ENCODE results near the gene DHRS4. TPM values are rescaled to one million over a fixed set of nuclear protein-coding genes. Genes with fewer than 3 reads are reported as not detected.
"Not testable (repeated sequence)": the region's sequence is repeated elsewhere in the genome, so short reads cannot be mapped to it uniquely, and the experiment has no call there.

The DHRS4 gene
- total RNA-seq, 1 donor from 2014 or later: 21.4 TPM

DNA sequence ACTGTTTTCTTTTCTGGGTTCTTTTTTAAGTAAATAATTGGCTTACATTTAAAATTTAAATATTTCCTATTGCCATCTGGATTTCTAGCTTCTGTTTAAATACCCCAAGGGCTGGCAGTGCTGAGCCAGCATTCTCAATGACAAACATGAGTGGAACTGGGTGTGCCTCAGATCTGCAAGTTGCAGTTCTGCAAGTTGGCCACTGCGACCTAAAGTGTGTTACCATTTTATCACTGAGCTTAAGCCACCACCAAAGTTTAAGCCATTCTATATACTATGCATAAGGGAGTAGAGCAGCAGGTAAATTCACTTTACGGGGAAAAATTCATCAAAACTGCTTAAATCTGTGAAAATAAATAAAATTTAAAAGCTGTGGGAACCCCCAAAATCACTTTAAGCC is 23.6 kb downstream of the DHRS4 start:
- H3K9me3 ChIP-seq (ENCODE audit: control insufficient read depth in 3 of 3, low read length in 3 of 3); H3K4me1 ChIP-seq (ENCODE audit: control insufficient read depth in 3 of 3, insufficient read depth in 3 of 3, low read length in 3 of 3); H3K27me3 ChIP-seq (ENCODE audit: control insufficient read depth in 3 of 3, insufficient read depth in 3 of 3, low read length in 3 of 3); H3K9ac ChIP-seq (ENCODE audit: low read depth in 1 of 3, low read length in 3 of 3); H3K27ac ChIP-seq (ENCODE audit: low read depth, low read length); H3K36me3 ChIP-seq (ENCODE audit: control insufficient read depth in 3 of 3, insufficient read depth in 3 of 3, low read length in 3 of 3); H3K4me3 ChIP-seq (ENCODE audit: low read length in 3 of 3): not testable (repeated sequence)

GRCh38 chr14:23981951-23982813 is 28.6 kb downstream of the DHRS4 start:
- not testable (repeated sequence) for H3K4me1 ChIP-seq (ENCODE audit: control insufficient read depth in 3 of 3, insufficient read depth in 3 of 3, low read length in 3 of 3); H3K9ac ChIP-seq (ENCODE audit: low read depth in 1 of 3, low read length in 3 of 3); H3K27ac ChIP-seq (ENCODE audit: low read depth, low read length); H3K36me3 ChIP-seq (ENCODE audit: control insufficient read depth in 3 of 3, insufficient read depth in 3 of 3, low read length in 3 of 3); H3K4me3 ChIP-seq (ENCODE audit: low read length in 3 of 3); H3K9me3 ChIP-seq (ENCODE audit: control insufficient read depth in 3 of 3, low read length in 3 of 3); H3K27me3 ChIP-seq (ENCODE audit: control insufficient read depth in 3 of 3, insufficient read depth in 3 of 3, low read length in 3 of 3)

DNA sequence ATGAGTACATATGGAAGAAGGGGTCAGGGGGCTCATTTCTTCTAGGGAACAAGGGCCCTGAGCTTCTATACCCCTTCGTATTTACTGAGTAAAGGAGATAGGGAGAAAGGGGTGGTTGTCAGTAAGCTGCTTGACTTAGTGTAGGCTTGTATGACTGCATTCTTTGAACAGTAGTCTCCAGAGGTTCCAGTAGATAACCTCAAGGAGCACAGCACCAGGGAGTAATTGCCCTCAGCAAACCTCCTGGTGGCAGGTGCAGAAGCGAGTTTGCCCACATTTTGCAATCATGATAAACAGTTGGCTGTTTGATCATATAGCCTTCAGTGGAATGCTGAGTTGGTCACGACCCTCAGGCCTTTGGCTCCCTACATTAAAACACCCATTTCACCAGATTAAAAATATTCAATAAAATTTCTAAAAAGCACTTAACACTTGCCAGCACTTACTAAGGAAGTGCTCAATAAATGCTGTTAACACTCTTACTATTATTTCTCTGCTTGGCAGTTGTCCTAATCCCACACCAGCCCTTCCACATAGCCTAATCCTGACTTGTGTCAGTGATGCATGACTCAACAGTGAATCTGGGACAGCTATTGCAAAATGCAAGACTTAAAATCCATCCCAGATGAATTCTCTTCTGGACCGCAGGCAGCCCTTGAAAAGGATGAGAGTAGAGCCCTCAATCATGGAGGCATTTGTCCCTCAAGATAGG is 31.5 kb downstream of the DHRS4 start:
- H3K4me3 ChIP-seq (ENCODE audit: low read length in 3 of 3): no peak overlapping the region
- peaks cover 10 to 21% (median 12%) of the 10 kb centered on the region in 3 donors for H3K4me1 ChIP-seq (ENCODE audit: control insufficient read depth in 3 of 3, insufficient read depth in 3 of 3, low read length in 3 of 3)
- H3K27ac ChIP-seq (ENCODE audit: low read depth, low read length): no peak overlapping the region

DNA sequence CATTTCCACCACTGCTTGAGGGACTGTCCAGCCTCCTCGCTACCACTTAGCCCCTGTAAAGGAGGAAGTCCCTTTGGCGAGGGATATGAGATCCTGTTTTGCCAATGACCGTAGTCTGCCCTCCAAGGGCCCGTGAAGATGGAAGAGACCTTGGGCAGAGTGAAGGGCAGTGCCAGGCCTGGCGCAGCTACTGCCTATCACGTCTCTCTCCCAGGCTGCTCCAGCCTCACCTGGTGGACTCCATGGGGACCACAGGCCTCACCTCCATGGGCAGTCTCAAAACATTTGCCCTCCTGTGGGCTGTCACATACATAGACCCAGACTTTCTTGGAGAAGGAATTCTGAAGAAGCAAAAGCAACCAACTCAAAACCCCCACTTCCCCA is 34.6 kb downstream of the DHRS4 start:
- peak overlapping the region; percentile 80 for H3K27ac ChIP-seq (ENCODE audit: low read depth, low read length)
- H3K9me3 ChIP-seq (ENCODE audit: control insufficient read depth in 3 of 3, low read length in 3 of 3); H3K27me3 ChIP-seq (ENCODE audit: control insufficient read depth in 3 of 3, insufficient read depth in 3 of 3, low read length in 3 of 3); H3K36me3 ChIP-seq (ENCODE audit: control insufficient read depth in 3 of 3, insufficient read depth in 3 of 3, low read length in 3 of 3): not testable (repeated sequence)
- H3K4me3 ChIP-seq (ENCODE audit: low read length in 3 of 3): peak overlapping the region; percentile 30 to 70 (median 41)
- peaks cover 11 to 22% (median 12%) of the 10 kb centered on the region in 3 donors for H3K4me1 ChIP-seq (ENCODE audit: control insufficient read depth in 3 of 3, insufficient read depth in 3 of 3, low read length in 3 of 3)
- peak overlapping the region in 2 of 3 donors; percentile 54 to 61 for H3K9ac ChIP-seq (ENCODE audit: low read depth in 1 of 3, low read length in 3 of 3)

More for the DNA sequence above, 31.5 kb downstream of the DHRS4 start:
- H3K27me3 ChIP-seq (ENCODE audit: control insufficient read depth in 3 of 3, insufficient read depth in 3 of 3, low read length in 3 of 3): no peaks in the 10 kb centered on the region
- no peaks in the 10 kb centered on the region for H3K36me3 ChIP-seq (ENCODE audit: control insufficient read depth in 3 of 3, insufficient read depth in 3 of 3, low read length in 3 of 3)
- no peak overlapping the region for H3K9ac ChIP-seq (ENCODE audit: low read depth in 1 of 3, low read length in 3 of 3)
- no peaks in the 10 kb centered on the region for H3K9me3 ChIP-seq (ENCODE audit: control insufficient read depth in 3 of 3, low read length in 3 of 3)

GRCh38 chr14:23988607-23989363 is 35.2 kb downstream of the DHRS4 start, which contains the start of gene DHRS4L2:
Gene DHRS4L2 (plus strand): TSS chr14:23988929. CDS start chr14:23988948, 19 bp downstream.
- Histone ChIP-seq H3K9ac (ENCODE audit: low read depth in 1 of 3, low read length in 3 of 3) (peak within 1 kb of the TSS; percentile 61 to 88 (median 74)), H3K27ac (ENCODE audit: low read depth, low read length) (peak within 1 kb of the TSS; percentile 80), H3K4me1 (ENCODE audit: control insufficient read depth in 3 of 3, insufficient read depth in 3 of 3, low read length in 3 of 3) (peaks cover 12 to 22% (median 13%) of the 10 kb centered on the region in 3 donors), H3K4me3 (ENCODE audit: low read length in 3 of 3) (peak within 1 kb of the TSS; percentile 59 to 78 (median 70))
- H3K9me3 ChIP-seq (ENCODE audit: control insufficient read depth in 3 of 3, low read length in 3 of 3); H3K36me3 ChIP-seq (ENCODE audit: control insufficient read depth in 3 of 3, insufficient read depth in 3 of 3, low read length in 3 of 3); H3K27me3 ChIP-seq (ENCODE audit: control insufficient read depth in 3 of 3, insufficient read depth in 3 of 3, low read length in 3 of 3): not testable (repeated sequence)

DNA sequence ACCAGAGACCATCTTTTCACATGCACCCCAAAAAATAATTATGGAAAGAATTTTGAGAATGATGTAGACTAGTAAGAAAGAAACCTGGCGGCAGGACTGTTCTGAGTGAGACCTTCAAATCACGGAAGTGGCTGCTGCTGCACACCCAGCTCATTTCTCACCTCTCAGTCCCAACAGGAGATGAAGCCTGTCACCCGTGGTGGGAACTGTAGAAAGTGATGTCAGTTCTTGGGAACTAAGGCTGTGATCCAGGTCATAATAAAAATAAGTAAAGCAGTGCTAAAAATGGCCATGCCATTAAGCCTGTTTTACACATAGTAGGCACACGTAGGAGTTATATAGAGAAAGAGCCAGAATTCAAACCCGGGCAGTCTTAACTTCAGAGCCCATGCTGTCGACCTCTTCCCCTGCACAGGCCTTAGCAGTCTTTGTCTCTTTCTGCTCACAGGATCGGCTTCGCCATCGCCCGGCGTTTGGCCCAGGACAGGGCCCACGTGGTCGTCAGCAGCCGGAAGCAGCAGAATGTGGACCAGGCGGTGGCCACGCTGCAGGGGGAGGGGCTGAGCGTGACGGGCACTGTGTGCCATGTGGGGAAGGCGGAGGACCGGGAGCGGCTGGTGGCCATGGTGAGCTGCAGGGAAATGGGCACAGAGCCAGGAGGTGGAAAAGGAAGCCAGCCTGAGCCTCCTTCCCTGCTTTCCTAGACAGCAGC is 36.3 kb downstream of the DHRS4 start:
- peak overlapping the region; percentile 8 to 70 (median 11) for H3K4me3 ChIP-seq (ENCODE audit: low read length in 3 of 3)
- peaks cover 12 to 20% (median 13%) of the 10 kb centered on the region in 3 donors for H3K4me1 ChIP-seq (ENCODE audit: control insufficient read depth in 3 of 3, insufficient read depth in 3 of 3, low read length in 3 of 3)
- H3K27me3 ChIP-seq (ENCODE audit: control insufficient read depth in 3 of 3, insufficient read depth in 3 of 3, low read length in 3 of 3); H3K36me3 ChIP-seq (ENCODE audit: control insufficient read depth in 3 of 3, insufficient read depth in 3 of 3, low read length in 3 of 3); H3K9me3 ChIP-seq (ENCODE audit: control insufficient read depth in 3 of 3, low read length in 3 of 3): not testable (repeated sequence)
- H3K9ac ChIP-seq (ENCODE audit: low read depth in 1 of 3, low read length in 3 of 3): peak overlapping the region in 2 of 3 donors; percentile 61 to 88
- peak overlapping the region; percentile 80 for H3K27ac ChIP-seq (ENCODE audit: low read depth, low read length)

DNA sequence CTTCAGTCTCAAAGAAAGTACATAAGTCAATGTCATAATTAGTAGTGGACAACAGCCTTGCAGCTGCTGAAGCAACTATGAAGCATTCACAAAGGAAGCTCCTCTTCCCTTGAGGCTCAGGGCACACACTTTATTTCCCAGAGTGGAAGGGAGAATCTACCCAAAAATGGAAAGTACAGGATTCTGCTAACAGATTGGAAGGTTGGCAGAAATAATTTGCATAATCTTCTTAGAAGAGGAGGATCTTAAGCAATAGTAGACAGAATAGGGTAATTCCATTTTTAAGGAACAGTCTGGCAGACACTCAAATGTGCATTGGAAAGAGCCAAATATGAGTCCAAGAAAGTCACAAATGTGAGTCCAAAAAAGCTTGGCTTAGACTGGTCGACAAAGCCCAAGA is 37.4 kb downstream of the DHRS4 start:
- not testable (repeated sequence) for H3K9ac ChIP-seq (ENCODE audit: low read depth in 1 of 3, low read length in 3 of 3); H3K27ac ChIP-seq (ENCODE audit: low read depth, low read length); H3K36me3 ChIP-seq (ENCODE audit: control insufficient read depth in 3 of 3, insufficient read depth in 3 of 3, low read length in 3 of 3); H3K27me3 ChIP-seq (ENCODE audit: control insufficient read depth in 3 of 3, insufficient read depth in 3 of 3, low read length in 3 of 3); H3K9me3 ChIP-seq (ENCODE audit: control insufficient read depth in 3 of 3, low read length in 3 of 3); H3K4me3 ChIP-seq (ENCODE audit: low read length in 3 of 3)
- peaks cover 12 to 17% (median 14%) of the 10 kb centered on the region in 3 donors for H3K4me1 ChIP-seq (ENCODE audit: control insufficient read depth in 3 of 3, insufficient read depth in 3 of 3, low read length in 3 of 3)

GRCh38 chr14:23993042-23993441 is 39.5 kb downstream of the DHRS4 start:
- not testable (repeated sequence) for H3K9ac ChIP-seq (ENCODE audit: low read depth in 1 of 3, low read length in 3 of 3); H3K4me3 ChIP-seq (ENCODE audit: low read length in 3 of 3); H3K27me3 ChIP-seq (ENCODE audit: control insufficient read depth in 3 of 3, insufficient read depth in 3 of 3, low read length in 3 of 3); H3K36me3 ChIP-seq (ENCODE audit: control insufficient read depth in 3 of 3, insufficient read depth in 3 of 3, low read length in 3 of 3); H3K27ac ChIP-seq (ENCODE audit: low read depth, low read length); H3K9me3 ChIP-seq (ENCODE audit: control insufficient read depth in 3 of 3, low read length in 3 of 3)
- H3K4me1 ChIP-seq (ENCODE audit: control insufficient read depth in 3 of 3, insufficient read depth in 3 of 3, low read length in 3 of 3): peaks cover 12 to 17% (median 14%) of the 10 kb centered on the region in 3 donors

GRCh38 chr14:23996009-23996408 is 42.4 kb downstream of the DHRS4 start:
- H3K4me3 ChIP-seq (ENCODE audit: low read length in 3 of 3); H3K4me1 ChIP-seq (ENCODE audit: control insufficient read depth in 3 of 3, insufficient read depth in 3 of 3, low read length in 3 of 3); H3K9ac ChIP-seq (ENCODE audit: low read depth in 1 of 3, low read length in 3 of 3); H3K27ac ChIP-seq (ENCODE audit: low read depth, low read length); H3K9me3 ChIP-seq (ENCODE audit: control insufficient read depth in 3 of 3, low read length in 3 of 3); H3K36me3 ChIP-seq (ENCODE audit: control insufficient read depth in 3 of 3, insufficient read depth in 3 of 3, low read length in 3 of 3); H3K27me3 ChIP-seq (ENCODE audit: control insufficient read depth in 3 of 3, insufficient read depth in 3 of 3, low read length in 3 of 3): not testable (repeated sequence)

Data from skeletal muscle tissue (tissue), 4 donors.